Hematopoietic multipotent progenitor cell treated with erythropoietin and hydrocortisone succinate and interleukin-3 and kit ligand, for 4 days (in vitro differentiated cells): Measurements from ENCODE around the gene UBXN1.
A peak's percentile ranks its signal among the peaks of the same experiment; 100 is the strongest.
"Not testable (repeated sequence)": the region's sequence is repeated elsewhere in the genome, so short reads cannot be mapped to it uniquely, and the experiment has no call there.

Source experiments
- DNase-seq: peaks from one replicate; pipeline ENCODE4 v3.0.0-alpha.2; 2015

Gene UBXN1

GRCh38 chr11:62669420-62670161, 9.3 kb downstream of the UBXN1 start:
- peak; percentile 39 for DNase-seq

GRCh38 chr11:62667460-62667859, 11.4 kb downstream of the UBXN1 start:
- DNase-seq, result no peak

- DNase-seq, result peak; percentile 29
Measured at GRCh38 chr11:62666259-62666926, 12.5 kb downstream of the UBXN1 start.

GRCh38 chr11:62665599-62666258, 13.1 kb downstream of the UBXN1 start:
- peak; percentile 75 for DNase-seq

DNA sequence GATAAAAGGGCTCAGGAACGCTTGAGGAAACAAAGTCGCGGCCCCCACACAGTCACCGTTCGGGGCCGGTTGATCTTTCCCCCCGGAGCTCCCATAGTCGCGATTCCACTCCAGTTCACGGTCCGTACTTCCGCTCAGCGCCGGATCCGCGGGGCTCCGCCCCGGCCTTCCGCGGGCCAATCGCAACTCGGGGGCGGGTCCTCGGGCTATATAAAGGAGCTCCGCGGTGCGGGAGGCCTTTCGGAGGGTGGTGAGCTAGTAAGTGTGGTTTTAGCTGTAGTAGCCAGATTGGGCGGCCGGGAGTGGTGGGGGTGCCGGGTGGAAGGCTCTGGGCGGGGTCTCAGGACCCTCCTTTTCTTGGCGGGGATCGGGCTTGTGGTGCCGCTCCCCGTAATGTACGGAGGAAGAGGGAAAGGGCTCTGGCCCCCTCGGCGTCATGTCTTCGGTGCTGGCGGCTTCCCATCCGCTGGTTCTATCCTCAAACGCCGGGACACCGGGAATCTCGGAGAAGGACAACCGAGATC, 13.7 kb downstream of the UBXN1 start, which contains the start of the genes C11orf98 and CSKMT:
TSS of gene C11orf98 (minus strand) at position 136 of the 524 bp plus-strand sequence. CDS start at position 95, 41 bp downstream.
TSS of gene CSKMT (plus strand) at position 238 of the 524 bp plus-strand sequence. CDS start 568 bp downstream, outside the sequence.
- DNase-seq, result peak; percentile 98

DNA sequence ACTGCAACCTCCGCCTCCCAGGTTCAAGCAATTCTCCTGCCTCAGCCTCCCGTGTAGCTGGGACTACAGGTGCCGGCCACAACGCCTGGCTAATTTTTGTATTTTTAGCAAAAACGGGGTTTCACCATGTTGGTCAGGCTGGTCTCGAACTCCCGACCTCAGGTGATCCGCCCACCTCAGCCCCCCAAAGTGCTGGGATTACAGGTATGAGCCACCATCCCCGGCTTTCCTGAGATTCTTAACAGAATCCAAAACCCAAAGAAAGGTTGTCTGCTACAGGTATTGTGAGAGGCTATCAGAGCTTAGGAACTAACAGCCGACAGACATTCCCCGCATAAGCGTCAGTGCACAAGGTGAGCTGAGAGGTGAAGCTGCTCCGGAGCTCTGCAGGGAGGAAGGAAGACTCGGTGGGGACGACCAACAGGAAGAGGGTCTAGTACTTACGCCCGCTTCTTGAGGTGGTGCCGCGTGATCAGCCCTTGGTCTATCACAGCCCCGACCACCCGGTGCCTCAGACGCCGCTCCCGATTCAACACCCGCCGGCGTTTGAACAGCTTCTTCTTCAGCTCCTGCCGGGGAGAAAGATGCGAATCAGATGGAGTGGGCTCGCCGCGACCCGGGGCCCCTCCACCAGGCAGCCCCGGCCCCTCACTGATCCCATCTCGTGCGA, 14.3 kb downstream of the UBXN1 start:
- DNase-seq, result peak; percentile 83

GRCh38 chr11:62656796-62657429, 22.0 kb downstream of the UBXN1 start:
- DNase-seq, result peak; percentile 7

DNA sequence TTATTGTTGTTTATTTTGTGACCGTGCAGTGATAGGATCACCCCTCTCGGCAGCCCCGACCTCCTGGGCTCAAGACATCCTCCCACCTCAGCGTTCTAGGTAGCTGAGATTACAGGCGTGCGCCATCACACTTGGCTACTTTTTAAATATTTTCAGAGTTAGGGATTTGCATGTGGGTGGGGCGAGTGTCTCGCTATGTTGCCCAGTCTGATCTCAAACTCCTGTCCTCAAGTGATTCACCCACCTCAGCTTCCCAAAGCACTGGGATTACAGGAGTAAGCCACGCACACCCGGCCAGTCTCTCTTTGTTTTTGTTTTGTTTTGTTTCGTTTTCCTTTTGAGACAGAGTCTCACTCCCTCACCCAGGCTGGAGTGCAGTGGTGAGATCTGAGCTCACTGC, 24.6 kb downstream of the UBXN1 start:
- DNase-seq, result no peak

DNA sequence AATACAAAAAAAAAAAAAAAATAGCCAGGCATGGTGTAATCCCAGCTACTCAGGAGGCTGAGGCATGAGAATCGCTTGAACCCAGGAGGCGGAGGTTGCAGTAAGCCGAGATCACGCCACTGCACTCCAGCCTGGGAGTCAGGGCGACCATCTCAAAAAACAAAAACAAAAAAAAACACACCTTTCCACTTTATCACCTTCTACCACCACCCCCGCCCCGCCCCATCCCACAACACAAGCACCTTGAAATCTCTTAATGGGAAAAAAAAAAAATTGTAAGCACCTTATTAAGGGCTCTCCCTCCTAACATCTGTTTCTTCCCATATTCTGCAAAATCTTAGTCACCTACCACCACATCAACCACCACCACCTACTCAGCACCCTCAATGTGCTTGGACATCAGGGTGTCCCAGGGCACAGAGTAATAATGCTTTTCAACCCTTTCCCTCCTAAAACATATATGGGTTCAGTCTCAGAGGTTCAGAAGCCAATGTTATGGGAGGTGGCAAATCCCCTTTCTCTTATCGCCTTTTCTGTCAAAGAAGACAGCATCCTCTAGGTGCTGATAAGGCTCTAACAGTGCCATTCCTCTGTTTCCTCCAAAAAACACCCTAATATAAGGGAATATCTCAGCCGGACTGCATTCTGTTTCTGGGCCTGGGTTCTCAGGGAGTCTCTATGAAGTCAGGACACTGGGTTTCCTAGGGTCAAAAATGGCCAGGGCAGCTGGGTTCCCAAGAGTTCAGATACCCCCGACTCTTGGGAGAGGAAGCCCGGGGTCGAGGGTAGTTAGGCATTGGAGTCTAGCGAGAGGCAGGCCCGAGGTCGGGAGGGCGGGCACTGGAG, 26.5 kb downstream of the UBXN1 start:
- no peak for DNase-seq

DNA sequence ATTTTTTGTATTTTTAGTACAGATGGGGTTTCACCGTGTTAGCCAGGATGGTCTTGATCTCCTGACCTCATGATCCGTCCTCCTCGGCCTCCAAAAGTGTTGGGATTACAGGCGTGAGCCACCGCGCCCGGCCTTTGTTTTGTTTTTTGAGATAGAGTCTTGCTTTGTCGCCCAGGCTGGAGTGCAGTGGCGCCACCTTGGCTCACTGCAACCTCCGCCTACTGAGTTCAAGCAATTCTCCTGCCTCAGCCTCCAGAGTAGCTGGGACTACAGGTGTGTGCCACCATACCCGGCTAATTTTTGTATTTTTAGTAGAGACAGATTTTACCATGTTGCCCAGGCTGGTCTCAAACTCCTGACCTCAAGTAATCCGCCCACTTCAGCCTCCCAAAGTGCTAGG, 28.6 kb downstream of the UBXN1 start:
- DNase-seq, result not testable (repeated sequence)

DNA sequence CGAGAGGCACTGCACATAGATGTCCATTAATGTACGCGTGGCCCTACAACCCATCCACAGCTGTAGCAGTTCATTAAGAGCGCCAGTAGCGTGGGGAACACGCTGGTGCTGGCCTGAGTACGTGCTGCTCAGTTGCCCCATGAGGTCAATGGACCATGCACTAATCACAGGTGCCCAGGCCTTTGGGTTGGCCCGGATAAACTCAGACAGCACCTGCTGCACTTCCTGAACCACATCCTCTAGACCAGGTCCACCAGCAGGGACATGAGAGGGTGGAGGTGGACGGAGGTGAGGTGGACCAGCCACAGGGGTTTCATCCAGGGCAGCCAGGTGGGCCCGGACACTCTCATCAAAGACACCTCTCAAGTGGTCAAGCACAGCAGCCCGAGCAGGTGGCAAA, 29.4 kb downstream of the UBXN1 start:
- DNase-seq, result no peak

DNA sequence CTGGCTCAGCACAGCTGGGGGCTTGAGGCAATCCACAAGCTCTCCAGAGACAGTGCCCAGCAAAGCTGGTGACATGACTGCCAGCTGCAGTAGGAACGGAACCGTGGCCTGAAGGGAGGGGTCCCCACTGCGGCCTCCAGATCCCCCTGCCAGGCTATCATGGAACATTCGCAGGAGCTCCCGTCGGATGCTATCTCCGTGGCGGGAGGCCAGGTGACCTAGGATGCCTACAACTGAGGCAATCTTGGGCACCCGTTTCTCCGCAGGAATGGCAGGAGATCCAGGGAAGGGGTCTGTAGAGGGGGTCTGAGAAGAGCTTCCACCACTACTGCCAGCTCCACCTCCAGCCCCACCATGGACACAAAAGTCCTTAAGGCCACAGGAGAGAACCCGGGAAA, 29.9 kb downstream of the UBXN1 start:
- no peak for DNase-seq

DNA sequence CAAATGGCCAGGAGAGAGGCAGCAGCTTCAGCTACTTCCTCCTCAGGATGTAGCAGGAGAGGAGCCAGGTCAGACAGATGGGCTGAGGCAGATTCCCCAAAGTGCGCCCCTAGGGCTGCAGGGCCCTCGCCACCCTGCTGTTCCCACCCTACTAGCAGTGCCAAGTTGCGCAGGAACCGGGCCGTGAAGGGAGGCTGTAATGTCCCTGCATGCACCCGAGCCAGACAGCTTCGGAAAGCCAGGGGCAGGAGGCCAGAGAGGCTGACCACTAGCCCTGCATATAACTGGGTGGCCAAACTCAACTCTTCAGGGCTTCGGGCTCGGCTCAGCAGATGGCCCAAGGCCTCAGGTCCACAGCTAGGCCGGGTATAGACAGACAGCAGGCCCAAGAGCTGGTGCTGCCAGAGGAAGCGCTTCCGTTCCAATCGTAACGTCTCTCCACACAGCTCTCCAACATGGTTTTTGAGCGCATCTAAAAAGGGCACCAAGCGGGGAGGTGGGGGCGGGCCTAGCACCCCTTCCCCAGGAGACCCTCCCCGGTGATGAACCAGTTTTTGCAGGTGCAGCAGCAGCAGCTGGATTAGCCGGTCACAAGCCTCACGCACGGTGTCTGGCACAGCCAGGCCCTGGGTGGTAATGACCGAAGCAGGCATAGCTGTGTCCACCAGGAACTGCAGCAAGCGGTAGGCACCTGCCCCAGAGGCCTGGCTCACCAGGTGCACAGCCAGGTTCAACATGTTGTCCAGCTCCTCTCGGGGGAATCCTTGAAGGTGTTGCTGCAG, 30.5 kb downstream of the UBXN1 start:
- no peak for DNase-seq

GRCh38 chr11:62647609-62648005, 31.3 kb downstream of the UBXN1 start:
- DNase-seq, result no peak

DNA sequence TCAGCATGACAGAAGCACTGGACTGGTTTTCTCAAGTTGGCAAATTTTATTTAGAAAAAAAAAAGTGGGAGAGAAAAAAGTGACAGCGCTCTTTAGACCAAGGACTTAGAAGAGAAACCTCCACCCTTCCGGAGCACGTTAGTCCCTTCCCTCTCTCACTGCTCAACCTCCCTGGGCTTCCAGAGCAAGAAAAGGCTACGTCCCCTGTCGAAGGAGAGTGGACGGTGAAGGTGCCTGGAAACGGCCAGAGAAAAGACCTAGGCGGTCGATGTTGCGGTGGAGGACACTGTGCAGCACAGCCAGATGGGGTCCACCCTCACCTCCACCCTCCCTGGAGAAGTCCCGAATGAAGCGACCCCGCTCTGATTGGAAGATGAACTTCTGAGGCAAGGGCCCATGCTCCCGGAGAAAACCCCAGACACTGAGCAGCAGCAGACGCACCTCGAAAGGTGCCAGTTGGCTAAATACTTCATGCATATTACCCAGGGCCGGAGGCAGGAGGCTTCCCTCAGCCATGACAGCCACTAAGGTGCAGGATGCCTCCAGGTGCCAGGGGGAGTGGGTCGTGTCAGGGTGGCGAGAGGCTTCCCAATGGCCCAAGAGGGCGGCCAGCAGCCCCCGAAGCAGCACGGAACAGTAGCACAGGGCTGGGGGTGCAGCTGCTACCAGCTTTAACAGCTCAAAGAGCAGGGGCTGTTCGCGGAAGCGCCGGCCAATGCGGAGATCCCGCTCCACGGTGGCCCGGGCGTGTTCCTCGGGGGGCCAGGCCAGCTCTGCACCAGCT, 31.9 kb downstream of the UBXN1 start:
- no peak for DNase-seq

DNA sequence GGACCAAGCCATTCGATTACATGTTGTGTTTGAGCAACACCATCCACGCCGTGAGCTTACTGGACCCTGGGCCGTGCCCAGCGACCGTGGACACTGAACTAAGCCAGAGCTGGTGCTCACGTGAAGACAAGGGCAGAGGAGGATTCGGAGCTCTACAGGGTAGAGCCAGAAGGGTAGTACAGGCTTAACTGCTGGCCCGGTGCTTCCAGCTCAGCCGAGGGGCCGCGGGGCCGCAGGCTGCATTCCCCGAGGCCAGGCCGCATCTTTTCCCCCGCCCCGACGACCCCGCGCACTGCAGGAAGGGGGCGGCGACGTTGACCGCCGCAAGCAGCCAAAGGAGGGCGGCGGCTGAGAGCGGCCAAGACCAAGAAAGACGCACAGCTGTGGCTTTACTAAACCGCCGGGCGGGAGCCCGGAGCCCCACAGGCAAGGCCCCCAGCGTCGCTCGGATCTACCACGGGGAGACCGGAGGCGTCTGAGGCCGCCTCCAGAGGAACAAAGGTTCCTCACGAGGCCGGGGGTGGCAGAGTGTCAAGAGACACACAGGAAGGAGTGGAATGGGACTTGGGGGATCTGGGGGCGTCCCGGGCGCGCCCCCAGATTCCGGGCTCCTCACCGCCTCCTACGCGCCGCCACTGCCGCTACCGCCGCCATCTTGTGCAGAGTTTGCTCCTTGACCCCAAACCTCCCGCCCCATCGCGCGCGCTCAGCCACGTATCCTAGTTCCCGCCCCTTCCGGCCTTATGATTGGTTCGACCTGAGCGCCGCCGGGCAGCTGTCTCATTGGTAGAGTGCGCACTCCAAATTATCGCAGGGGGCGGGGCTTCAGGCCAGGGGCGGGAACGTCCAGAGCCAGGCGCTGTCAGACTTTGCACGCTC, 32.7 kb downstream of the UBXN1 start, which contains the start of gene GANAB:
TSS of gene GANAB (minus strand) at position 668 of the 879 bp plus-strand sequence. CDS start at position 654, 14 bp downstream.
- peak; percentile 100 for DNase-seq

- peak; percentile 43 for DNase-seq
Measured at GRCh38 chr11:62645671-62645945, 33.3 kb downstream of the UBXN1 start.

DNA sequence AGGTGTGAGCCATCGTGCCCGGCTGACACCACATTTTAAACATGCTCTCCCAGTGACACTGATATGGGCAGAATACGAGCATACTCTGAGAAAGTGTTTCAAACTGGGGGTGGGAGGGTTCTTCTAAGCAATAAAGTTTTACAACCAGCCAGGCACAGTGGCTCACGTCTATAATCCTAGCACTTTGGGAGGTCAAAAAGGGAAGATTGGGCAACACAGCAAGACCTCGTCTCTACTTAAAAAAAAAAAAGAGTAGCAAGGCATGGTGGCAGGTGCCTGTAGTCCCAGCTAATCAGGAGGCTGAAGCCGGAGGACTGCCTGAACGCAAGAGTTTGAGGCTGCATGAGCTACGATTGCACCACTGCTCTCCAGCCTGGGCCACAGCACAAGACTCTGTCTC, 34.7 kb downstream of the UBXN1 start:
- DNase-seq, result no peak

GRCh38 chr11:62632492-62632891, 46.4 kb downstream of the UBXN1 start:
- DNase-seq, result no peak
